Measurements from ENCODE around the gene BCAS3.
"Not testable (repeated sequence)": the region's sequence is repeated elsewhere in the genome, so short reads cannot be mapped to it uniquely, and the experiment has no call there.

The BCAS3 gene

GRCh38 chr17:61353615-61354014, 676.0 kb downstream of the BCAS3 start:
- DNase-seq: no peak

GRCh38 chr17:61354895-61355874, 677.5 kb downstream of the BCAS3 start:
- no peak for DNase-seq

GRCh38 chr17:61357061-61357460, 679.4 kb downstream of the BCAS3 start:
- DNase-seq: not testable (repeated sequence)

- DNase-seq: not testable (repeated sequence)
These were observed 681.9 kb downstream of the BCAS3 start for GRCh38 chr17:61359513-61359912.

DNA sequence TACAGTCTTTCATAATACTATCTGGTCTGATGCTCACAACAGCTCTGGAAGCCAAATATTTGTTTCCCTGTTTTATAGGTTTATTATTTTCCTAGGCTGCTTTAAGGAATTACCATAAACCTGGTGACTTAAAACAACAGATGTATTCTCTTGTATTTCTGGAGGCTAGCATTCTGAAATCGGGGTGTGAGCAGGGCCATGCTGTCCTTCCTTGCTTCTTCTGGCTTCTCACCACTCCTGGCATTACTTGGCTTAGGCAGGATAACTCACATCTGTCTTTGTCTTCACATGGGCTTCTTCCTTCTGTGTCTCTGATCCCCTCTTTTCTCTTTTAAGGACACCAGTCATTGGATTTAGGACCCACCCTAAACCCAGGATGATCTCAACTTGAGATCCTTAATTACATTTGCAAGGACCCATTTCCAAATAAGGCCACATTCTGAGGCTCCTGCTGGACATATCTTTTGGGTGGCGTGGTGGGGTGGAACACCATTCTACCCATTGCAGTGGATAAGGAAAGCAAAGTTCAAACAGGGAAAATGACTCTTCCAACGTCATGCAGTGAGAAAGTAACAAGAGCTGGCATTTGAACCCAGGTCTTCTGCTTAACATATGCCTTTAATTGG, 682.8 kb downstream of the BCAS3 start:
- DNase-seq: no peak

GRCh38 chr17:61361084-61361483, 683.4 kb downstream of the BCAS3 start:
- DNase-seq: no peak

GRCh38 chr17:61362396-61362795, 684.7 kb downstream of the BCAS3 start:
- no peak for DNase-seq

- no peak for DNase-seq
These were observed 685.4 kb downstream of the BCAS3 start for GRCh38 chr17:61362852-61363600.

DNA sequence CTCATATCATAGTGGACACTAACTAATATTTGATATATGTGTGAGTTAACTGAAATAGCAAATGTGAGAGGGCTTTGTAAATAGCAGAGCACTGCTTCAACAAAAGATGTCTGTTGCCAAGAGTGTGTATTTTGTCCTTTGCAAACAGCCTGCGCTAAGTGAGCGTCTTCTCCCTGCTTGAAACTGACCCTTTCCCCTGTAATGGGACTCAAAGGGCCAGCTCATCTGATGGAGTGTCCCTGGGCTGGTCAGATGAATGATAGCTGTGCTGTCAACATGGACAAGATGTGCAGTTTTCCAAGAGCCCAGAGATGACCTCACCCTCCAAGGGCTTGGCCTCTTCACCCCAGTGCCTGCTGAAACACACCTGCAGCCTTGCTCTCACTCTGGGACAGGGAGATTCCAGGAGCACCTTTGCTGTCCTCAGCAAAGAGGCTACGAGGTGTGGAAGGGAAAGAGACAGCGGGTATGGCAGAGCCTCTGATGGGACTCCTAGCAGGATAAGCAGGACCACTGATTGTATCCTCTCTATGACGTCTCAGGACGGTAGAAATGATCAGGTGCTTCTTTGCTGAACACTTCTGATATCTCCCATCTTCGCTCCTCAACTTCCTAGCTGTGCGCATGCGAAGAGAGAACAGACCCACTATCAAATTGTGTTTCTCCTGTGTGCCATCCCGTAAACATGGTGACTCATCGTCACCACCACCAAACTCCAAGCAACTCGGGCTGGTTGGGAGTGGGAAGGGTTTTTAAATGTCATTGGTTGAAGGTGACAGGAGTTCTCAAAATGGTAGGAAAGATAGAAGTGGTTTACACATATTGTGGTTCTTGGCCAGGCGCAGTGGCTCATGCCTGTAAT, 686.2 kb downstream of the BCAS3 start:
- DNase-seq: no peak

DNA sequence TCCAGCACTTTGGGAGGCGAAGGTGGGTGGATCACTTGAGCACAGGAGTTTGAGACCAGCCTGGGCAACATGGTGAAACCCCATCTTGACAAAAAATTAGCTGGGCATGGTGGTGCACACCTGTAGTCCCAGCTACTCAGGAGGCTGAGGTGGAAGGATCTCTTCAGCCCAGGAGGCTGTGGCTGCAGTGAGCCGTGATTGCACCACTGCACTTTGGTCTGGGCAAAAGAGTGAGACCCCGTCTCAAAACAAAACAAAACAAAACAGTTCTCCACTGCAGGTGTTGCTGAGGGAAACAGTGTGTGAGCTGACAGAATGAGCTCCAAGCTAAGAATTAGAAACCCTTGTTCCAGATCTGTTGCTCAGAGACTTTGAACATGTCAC, 686.8 kb downstream of the BCAS3 start:
- no peak for DNase-seq

- no peak for DNase-seq
These were observed 688.5 kb downstream of the BCAS3 start for GRCh38 chr17:61366076-61366714.

DNA sequence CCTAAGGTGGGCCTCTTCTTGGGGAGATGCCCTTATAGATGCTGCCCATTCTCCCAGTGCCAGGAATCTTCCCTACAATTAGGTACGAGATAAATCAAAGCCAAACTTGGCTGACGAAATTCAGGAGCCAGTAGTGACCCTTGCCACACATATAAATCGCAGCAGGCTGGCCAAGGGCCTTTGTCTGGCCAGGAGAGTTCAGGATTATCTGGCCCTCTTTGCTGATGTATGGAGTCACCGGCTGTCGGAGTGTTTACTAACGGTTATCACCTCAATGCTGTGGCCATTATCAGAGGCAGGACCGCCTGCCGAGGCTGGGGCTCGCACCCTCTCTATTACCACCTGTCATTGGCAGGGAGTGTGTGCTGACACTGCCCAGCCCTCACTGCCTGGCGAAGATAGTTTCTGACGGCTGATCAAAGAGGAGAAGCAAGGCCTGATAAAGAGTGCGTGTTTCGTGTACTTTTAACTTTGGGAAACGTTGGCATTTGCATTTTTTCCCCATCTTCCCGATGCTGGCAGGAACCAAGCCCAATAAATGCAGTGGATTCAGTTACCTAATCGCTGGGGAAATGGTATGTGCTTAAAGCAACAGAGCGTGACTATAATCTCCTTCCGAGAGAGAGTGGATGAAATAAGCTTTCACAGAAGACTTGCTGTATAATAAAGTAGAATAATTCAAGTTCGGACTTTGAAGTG, 689.2 kb downstream of the BCAS3 start:
- no peak for DNase-seq

GRCh38 chr17:61368049-61368831, 690.6 kb downstream of the BCAS3 start:
- no peak for DNase-seq

DNA sequence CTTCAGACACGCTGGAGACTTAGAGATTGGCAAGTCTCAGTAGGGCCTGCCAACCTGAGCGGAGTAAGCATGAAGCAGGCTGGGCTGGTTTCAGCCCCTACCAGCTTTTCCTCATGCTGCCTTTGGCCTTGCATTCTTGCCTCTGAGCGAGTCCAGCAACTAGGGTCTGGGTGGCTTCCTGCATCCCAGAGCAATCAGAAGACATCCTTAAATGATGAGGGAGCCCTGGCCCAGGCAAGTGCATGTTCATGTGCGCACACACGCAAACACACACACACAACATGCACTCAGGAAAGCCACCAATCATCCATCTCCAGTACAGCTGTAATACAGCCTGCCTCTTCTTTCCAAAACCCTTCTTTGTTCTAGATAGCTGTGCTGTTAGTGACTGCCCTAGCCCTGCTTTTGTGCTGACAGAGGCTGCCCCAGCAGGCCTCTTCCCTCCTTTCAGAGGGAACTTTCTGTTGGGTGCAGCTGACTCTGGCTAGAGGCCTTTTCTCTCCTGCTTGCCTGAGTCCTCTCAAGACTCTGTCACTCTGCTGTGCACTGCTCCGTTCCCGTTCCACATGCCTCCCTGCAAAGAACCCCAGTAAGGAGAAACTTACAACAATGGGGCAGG, 691.3 kb downstream of the BCAS3 start:
- DNase-seq: no peak

DNA sequence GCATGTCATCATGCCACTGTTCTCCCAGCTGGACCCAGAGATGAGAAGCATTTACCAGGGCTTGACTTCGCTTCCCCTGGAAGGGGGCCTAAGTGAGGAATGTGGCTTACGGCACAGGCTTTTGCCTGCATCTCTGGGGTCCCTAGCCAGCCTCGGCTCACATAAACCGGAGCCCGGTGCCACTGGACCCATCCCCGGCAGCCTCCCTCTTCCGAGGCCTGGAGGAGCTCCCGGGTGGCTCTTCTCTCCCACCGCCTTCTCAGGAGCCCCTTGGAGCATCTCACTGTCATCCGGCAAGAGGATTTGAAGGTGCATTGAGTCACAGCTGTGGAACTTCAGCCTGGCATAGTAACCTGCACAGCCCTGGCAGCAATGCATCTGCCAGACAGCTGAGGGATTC, 692.1 kb downstream of the BCAS3 start:
- DNase-seq: no peak

GRCh38 chr17:61371179-61371578, 693.5 kb downstream of the BCAS3 start:
- no peak for DNase-seq

- no peak for DNase-seq
These were observed 694.0 kb downstream of the BCAS3 start for GRCh38 chr17:61371606-61372005.

DNA sequence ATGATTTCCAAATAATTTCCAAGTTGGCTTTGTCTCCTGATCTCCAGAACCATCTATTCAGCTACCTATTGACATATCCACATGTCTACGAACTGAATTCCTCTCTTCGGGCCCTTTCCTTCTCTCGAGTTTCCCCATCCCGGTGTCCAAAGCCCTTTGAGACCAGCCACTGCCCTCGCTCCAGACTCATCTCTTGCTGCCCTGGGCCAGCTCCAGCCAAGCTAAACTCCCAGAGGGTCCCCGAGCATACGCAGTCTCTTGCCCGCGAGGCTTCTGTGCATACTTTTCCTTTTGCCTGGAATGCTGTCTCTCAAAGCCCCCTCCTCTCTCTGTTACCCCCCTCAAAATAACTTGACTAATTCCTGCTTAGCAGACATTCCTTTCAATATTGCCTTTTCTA, 694.8 kb downstream of the BCAS3 start:
- DNase-seq: no peak

- no peak for DNase-seq
These were observed 699.5 kb downstream of the BCAS3 start for GRCh38 chr17:61376931-61377838.

All from activated CD8-positive, alpha-beta memory T cell treated with anti-CD3 and anti-CD28 coated beads, Interleukin-2, amount 50 U/mL, for 48 hours (primary cell).